Measurements from ENCODE around the gene MVB12B.
"Not testable (repeated sequence)": the region's sequence is repeated elsewhere in the genome, so short reads cannot be mapped to it uniquely, and the experiment has no call there.

The MVB12B gene

DNA sequence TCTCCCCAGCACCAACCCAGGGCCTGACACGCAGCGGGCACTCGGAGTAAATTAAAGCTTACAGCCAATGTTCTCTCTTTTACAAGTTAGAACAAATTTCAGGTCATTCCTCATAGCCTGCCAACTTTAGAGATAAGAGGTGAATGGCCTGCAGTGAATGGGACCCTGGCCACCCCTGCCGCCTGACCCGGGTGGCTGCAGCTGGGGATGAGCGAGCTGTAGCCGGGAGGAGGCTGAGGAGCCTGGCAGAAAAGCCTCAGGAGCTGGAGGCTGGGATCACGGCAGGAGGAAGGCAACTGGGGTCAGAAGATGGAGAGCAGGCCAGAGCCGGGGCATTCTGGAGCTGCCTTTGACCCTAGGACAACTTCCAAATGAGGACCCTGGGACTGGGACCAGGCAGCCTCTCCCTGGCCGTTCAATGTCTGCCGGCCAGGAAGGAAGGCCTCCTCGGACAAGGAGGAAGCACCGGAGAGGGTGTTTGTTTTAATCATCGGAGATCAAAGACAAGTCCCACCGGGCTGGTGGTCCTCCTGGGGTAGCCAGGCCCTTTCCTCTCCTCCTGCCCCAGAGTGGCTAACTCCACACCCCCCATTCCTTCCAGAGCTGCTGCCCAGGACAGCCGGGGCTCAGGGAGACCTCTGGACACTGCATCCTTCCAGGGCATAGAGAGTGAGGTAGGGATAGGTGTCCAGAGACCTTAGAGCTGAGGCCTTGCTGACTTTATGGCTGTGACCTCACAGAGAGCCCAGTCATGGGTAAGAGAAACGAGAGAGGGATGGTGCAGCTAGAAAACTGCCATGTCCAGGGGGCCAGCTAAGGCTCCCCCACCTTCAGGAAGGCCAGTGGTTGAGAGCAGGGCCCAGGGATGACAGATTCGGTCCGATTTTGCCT, 199.8 kb downstream of the MVB12B start:
- DNase-seq, result no peak

DNA sequence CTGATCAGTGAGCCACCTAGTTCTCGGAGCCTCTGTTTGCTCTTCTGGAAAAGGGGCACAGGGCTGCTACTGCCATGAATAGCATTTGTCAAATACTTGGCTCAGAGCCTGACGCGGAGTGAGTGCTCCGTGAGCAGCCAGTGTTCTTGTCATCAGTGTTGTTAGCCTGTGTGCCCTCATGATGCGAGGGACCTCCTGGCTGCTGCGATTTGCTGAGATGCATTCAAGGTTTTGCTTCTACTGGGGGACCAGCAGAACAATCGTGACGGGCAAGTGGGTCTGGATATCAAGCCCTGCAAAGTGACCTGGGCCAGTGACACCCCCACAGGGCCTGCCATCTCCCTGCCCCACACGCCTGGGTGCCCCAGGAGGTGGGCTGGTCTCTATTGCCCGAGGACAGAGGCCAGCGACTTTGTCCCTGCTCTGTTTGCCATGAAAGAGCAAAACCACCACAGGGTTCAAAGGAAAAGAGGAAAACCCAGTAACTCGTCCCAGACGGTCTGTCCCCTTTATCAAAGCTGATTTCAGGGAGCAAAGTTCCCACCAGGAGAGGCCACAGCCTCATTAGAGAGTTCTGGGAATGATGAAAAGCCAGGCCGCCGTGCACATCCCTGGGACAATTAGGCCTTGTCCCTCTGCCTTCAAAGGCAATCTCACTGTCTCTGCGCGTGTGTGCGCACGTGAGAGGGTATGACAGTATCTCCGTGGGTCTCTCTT, 200.6 kb downstream of the MVB12B start:
- DNase-seq, result no peak

DNA sequence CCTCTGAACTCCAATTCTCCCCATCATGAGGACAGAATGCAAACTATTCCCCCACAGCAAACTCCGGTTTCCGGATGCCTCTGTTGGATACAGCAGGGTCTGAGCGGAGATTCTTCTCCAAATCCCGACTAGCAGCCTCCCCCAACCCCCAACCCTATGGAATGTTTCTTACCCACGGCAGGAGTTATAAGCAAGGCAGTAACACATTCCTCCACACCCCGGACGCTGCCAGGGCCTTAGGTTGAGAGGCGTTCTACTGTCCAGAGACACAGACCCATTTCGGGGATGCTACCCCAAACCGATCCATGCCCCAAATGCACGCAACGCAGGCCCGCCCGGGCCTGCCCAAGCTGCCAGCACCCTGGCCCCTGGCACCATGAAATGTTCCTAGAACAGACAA, 201.5 kb downstream of the MVB12B start:
- no peak for DNase-seq

DNA sequence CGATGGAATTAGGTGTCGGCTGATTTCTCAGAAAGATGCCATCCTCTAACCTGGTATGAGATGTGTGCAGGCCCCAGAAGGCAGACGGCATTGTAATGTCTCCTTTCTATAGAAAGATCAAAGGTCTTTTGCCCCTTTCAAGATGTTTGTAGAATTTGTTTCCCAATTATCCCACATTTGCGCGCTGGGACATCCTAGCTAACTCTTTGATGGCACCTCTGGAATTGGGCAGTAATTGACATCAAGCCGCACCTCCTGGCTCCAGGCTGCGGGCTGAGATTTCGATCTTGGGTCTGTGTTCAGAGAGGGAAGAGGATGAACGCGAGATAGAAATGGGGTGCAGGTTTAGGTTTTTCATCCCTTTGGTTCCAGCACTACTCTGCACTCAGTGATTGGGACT, 202.3 kb downstream of the MVB12B start:
- no peak for DNase-seq

DNA sequence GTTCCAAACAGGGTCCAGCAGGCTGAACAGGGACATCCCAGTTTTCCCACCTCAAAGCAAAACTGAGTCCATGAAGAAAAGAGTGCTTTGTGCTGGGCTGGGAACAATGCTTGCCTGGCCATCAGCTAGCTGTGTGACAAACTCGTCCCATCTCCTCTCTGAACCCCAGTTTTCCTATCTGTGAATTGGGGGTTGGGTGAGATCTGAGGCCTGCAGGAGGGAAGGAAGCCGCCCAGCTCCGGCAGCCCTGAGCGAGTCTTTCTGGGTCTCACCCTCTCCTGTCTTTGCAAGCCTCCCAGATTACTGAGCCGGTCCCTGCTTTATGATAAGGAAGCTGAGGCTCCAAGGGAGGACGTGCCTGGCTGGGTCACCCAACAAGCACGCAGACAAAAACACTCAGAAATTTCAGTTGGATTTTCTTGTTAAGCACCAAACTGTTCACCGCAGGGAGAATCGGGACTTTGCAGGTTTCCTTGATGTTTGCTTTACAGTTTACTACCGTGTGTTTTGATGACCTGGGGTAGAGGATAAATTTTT, 204.5 kb downstream of the MVB12B start:
- no peak for DNase-seq

DNA sequence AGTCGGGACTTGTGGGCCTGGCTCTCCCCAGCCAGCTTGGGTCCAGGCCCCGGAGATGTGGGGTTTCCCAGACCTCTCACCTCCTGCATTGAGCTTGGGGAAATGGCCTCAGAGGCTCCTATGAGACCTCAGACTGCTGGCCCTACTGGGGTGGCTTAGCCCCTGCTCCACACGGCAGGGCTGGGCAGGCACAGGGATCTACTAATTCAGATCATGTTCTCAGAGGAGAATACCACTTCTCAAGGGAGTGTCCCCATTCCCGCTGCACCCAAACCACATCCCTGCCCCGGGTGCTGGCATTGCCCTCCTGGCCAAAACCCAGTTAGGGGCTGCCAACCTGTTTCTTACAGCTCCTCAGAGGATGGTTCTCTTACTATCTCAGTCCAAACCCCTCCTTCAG, 205.0 kb downstream of the MVB12B start:
- DNase-seq, result no peak

DNA sequence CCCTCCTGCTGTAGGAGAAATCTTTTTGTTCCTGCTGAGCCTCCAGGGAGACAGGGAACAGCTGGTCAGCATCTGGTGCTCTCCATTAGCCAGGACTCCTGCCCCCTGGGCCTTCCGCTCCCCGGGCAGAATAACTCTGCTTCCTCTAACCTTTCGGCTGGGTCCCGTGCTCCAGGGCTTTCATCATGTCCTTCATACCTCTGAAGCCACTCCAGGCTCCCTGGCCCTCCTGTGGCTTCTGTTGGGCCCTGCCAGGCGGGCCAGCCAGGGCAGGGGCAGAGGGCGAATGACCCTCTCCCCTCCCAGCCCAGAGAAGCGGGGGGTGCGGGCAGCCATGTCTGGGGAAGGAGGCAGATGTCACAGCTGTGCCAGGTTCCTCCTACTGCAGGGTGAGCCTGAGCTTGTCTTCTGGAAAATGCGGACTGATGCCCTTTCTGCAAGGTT, 205.4 kb downstream of the MVB12B start:
- DNase-seq, result no peak

DNA sequence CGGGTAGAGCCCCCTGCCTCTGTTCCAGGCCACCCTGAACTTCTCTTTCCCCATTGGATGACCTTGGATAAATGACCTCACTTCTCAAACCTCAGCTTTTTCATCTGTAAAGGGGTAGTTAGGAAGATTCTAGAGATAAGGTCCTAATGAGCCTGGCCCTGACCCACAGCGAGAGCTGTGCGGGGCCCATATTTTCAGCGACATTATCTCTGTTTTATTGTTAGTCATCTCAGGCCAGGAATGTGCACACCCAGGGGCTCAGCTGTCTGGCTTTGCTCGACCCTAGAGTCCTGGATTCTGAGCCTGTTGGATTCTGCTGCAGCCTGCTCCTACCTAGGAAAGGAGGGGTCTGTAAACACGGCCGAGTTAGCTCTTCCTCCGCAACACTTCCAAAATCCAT, 205.9 kb downstream of the MVB12B start:
- no peak for DNase-seq

DNA sequence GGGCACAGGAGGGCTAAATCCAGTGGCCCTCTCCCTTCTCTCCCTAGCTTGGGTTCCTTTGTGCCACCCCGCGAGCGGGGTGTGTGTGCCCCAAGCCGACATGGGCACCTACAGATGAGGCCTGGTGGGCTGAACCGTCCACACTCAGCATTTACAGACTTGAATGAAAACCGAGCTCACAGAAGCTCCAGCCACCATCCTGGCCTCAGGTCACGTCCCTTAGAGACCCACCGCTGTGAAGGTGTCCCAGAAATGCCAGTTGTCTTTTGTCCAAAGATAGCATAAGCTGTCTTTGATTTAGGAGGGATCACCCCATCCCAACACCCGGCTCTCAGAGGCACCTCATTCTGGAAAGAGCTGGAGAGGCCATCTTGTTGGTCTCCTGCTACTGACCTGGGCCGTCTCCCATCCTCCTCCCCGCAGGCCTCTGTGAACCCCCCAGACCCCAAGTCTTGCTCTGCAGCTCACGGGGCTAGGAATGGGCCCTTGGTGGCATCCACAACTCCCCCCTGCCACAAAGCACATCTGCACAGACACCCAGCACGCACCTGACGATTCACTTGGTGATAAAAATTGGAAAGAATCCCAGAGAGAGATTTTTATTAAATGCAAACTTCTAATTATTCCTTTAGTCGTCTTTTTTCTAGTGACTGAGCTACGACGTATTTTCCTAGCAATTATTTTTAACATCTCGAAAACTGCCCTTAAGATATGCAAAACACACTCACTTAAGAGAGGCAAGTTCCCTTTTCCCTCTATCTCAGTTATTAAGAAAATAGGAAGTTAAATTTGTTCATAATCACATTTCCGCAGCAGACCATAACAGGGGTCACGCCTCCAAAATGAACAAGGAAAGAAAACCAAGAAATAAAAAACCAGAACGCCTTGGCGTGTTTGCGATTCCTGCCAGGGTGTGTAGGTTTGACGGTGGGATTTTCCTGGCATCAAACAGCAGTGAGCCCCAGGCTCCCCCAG, 206.6 kb downstream of the MVB12B start:
- DNase-seq, result no peak

DNA sequence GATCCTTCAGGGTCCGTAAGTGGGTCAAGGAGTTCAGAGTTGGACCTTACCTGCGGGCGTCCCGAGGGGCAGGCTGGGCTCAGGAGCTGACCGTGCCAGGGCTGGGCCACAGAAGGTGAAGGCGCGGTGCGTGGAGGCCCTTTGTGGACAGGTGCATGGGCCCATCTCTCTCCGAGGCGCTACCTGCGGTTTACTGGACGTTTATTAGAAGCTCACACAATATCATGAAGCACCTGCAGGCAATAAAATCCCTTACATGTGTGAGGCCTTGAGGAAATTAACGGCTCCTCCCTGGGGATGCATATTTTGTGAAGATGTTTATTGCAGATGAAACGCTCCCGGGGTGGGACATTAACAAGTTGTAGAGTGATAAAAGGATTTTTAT, 207.3 kb downstream of the MVB12B start:
- DNase-seq, result no peak

DNA sequence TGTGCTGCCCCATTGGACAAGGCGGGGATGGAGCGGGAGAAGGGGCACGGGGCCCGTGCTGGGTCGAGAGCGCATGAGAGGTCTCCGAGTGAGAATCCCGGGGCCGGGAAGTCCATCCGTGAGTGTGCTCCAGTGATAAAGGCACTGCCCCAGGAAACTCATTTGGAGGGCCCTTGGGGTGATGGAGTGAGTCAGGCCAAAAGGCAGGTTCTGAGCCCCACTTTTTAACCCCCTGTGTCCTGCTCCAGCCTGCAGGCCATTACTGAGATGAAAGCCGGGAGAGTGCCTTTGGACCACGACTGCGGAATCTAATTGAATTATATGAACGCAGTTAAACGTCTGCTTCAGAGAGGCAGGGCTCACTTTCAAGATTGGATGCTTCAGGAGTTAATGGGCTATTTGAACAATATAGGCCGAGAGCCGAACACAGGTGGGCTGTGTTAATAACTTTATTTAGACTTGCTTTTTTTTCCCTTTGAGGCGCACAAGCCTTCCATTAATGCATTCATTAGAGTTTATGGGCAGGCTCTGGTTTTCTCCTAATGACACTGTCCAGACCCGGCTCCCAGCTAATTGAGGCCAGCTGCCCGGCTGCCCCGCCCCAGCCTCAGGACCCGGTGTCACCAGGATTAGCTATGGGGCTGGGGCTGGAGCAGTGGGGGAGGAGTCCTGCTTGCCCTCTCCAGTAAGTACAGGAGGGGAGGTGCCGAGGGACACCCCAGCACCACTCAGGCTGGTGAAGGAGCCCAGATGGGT, 208.0 kb downstream of the MVB12B start:
- no peak for DNase-seq

DNA sequence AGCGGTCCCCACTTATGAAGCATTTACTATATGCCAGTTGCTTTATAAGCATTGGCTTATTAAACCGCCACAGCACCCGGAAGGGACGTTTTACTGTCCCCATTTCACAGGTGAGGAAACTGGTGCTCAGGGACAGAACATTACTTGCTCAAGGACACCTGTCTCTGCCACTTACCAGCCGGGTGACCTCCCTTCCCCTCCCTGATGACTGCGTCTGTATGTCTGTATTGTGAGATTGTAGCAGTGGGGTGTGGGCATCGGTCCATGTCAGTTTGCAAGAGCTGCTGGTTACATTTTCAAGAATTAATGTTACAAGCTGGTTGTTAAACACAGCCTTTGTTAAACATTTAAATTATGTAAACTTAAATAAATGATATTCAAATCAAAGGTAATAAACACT, 209.5 kb downstream of the MVB12B start:
- no peak for DNase-seq

DNA sequence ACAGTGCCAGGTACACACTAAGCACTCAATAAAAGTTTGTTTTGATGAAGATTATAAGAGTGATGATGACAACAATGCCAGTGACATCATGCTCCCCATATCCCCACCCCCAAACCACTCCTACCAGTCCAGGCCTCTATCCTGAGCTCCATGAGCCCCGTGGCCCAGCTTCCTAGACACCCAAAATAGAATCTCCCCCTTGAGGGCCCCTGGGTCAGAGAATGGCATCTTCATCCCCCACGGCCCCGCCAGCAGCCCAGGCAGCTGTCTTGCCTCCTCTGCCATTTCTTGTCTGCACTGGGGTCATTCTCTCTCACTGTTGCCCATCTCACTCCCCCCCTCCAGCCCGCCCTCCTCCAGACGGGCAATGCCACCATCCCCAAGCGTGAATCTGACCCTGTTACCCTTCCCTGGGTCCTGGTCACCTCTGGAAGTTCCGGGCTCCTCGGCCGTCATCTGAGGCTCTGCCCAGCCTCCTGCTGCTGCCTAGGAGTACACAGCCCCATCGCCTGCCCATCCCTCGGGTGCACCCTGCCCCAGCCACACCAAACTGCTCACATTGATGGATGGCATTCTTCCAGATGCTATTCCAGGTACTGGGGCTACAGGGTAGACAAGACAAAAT, 210.3 kb downstream of the MVB12B start:
- DNase-seq, result no peak

DNA sequence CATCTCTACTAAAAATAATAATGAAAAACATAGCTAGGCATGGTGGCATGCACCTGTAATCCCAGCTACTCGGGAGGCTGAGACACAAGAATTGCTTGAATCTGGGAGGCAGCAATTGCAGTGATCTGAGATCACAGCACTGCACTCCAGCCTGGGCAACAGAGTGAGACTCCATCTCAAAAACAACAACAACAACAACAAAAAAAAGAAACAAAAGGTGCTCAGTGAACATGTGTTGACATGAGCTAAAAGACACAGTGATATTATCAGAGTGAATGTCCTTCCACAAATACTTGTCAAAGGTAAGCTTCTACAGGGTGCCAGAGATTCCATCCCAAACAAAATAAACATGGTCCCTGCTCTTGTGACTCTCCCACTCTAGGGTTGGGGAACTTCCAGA, 211.9 kb downstream of the MVB12B start:
- no peak for DNase-seq

DNA sequence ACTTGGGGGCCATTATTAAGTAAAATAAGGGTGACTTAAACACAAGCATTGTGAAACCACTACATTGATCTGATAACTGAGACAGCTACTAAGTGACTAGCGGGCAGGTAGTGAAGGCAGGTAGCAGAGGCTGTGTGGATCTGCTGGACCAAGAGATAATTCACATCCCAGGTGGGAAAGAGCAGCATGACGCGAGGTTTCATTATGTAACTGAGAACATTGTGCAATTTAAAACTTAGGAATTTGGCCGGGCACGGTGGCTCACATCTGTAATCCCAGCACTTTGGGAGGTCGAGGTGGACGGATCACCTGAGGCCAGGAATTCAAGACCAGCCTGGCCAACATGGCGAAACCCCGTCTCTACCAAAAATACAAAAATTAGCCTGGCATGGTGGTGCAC, 213.8 kb downstream of the MVB12B start:
- not testable (repeated sequence) for DNase-seq

DNA sequence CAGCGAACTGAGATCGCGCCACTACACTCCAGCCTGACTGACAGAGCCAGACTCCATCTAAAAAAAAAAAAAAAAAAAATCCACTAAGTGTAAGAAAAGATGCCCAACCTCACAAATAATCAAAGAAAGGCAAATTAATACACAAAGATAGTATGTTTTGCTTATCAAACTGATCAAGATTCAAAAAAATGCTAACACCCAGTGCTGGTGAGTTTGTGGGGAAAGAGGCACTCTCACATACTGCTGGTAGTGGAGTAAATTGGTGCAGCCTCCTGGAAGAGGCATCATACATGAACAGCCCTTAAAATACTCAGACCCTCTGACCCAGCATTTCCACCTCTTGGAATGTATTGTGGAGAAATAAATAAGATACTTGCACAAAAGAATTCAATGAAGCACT, 216.9 kb downstream of the MVB12B start:
- no peak for DNase-seq

DNA sequence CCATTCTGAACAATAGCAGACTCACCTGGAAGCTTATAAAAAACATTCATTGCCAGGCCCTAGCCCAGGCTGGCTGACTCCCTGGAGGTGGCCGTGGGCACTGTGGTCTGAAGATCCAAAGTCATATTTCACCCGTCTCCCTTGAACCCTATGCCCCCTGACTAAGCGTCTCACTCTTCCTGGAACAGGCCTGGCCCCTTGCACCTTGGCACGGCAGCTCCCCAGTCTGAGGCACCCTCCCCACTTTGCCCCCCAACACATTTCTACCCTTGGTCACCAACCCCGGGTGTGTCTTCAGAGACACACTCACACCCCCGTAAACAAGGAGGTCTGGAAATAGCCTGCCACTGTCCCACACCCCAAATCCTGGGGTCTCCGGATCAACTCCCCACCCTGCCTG, 218.5 kb downstream of the MVB12B start:
- no peak for DNase-seq

DNA sequence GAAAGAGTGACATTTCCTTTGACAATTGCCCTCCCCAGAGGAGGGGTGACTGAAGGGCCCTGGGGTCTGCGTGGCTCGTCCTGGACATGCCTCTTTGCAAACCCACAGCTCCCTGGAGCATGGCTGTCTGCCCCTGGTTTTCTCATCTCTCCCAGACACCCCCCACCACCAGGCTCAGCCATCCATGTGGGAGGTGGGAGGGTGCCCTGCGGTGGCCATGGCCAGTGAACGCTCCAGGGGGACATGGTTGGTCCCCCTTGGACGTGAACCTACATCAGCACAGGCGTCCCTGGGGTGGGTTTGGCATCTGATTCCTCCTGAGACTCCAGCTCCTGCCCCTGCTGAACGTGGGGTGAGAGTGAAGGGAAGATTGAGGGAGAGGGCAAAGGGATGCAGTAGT, 219.4 kb downstream of the MVB12B start:
- no peak for DNase-seq

DNA sequence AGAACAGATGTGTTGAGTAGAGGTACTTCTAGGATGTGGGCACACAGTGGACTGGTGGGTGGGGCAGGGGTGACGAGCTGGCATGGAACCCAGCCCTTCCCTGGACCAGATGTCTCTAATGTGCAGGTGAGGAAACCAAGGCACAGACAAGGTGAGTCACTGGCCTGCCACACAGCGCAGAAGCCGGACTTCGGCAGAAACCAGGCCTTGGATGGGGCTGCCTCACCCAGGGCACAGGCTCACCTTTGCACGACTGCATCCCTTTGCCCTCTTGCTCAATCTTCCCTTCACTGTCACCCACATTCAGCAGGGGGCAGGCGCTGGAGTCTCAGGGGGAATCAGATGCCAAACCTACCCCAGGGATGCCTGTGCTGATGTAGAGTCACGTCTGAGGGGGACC, 221.7 kb downstream of the MVB12B start:
- no peak for DNase-seq

DNA sequence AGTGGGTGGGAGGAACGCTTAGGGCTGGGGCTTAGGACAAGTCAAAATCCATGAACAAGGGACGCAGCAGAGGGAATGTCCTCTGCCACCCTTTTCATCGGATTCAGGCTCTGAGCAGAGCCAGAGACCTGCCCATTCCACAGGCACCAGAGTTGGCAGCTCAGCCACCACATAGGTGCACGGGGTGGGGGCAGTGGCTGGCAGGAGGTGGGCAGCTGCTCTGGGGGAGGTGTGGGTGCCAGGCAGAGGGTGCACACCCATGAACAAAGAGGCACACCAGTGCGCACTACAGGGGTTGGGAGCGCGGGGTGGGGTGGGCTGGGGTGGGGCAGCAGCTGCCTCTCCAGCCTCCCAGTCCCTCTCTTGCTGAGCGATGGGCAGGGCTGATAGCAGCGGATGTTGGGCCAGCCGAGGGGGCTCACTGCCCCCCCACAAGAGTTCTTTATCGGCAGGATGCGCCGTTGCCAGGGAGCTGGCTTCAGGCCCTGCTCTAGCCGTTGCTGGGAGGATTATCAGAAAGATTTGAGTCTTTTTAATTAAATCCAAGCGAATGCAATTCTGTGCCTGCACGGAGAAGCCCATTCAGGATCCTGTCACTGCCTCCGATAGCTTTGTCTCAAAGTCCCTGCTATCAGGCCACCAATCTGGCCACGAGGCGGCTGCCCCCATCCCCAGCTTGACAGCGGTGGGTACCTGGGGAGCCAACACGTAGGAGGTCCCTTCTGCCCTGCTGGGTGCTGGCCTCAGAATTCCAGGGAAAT, 222.8 kb downstream of the MVB12B start:
- no peak for DNase-seq

DNA sequence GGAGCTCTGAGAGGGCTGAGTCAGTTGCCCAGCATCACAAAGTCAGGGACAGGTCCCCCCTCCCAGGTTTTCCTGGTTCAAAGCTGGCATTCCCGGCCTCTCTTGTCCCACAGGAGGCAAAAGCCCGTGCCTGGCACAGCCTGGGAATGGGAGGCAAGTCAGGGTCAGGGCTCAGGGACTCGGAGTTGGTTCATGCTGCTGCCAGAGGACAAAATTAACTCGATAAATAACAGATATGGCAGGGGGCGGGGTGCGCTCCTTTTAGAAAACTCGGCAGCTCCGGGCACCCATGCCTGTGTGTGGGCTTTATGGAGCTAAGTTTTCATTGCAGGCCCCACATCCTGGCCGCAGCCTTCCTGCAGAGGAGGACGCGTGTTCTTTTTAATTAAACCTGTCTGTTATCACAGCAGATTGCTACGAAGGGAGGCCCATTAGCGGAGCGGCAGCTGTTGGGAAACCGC, 224.3 kb downstream of the MVB12B start:
- DNase-seq, result no peak

All from CD4-positive, alpha-beta T cell treated with Interleukin-4 for 1 hour (primary cell).